GM18868 (cell line): Measurements from ENCODE around the gene TMEM132C.

Experiments used
- ATAC-seq: cut with Tn5 transposase; IDR thresholded peaks from one replicate; pipeline ENCODE4 v1.9.1; 2021; ENCODE audit warnings: mild to moderate bottlenecking, moderate library complexity; ENCODE audit not compliant: unreplicated experiment

TMEM132C gene

DNA sequence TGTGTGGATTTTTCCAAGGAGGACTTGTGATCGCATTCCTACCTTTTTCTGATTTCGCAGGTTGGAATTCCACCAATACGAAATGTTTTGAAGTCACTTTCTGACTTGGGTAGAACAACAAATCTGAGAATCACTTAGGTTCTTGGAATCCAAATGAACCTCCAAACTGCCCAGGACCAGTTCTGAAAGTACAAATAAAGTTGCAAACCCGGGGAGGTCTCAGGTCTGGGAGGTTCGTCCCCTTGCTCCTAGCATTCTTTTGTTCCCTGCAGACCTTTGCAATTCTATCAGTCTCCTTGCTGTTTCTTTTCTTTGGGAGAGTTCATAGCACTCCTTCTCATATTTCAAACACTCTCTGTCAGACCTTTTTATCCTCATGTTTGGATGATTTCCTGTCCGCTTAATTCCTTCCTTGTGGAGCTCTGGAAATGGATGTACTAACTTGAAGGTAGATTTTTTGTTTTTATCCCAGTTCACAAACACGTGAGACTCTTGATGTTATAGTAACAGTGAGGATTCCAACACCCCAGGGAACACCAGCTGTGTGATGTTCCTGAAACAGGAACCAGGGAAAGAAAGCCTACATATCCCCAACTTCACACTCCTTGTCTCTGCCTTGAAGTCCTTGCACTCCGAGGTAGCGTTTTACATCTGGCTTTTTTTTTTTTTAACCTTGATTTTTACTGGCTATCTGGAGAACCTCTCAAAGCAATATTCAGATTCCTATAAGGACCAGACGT, 70.6 kb downstream of the TMEM132C start:
- no peak for ATAC-seq

- no peak for ATAC-seq
Observed at GRCh38 chr12:128338386-128339125, 71.6 kb downstream of the TMEM132C start.

DNA sequence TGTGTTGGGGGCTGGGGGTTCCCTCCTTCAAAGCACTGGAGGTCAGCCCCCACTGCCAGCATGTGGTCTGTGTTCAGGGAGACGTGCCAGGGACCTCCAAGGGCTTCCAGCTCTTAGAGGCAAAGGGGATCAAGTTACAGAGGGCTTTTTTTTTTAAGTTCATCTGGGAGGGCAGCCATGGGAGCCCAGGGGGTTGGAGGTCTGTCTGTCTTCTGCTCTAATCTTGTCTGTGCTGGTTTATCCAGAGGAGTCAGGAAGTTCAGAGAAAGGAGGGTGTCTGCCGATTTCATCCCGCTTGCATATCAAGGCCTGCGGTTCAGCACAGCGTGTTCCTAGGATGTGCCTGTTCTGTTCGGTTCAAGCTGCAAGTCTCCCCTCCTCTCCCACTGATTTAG, 72.2 kb downstream of the TMEM132C start:
- ATAC-seq: no peak

DNA sequence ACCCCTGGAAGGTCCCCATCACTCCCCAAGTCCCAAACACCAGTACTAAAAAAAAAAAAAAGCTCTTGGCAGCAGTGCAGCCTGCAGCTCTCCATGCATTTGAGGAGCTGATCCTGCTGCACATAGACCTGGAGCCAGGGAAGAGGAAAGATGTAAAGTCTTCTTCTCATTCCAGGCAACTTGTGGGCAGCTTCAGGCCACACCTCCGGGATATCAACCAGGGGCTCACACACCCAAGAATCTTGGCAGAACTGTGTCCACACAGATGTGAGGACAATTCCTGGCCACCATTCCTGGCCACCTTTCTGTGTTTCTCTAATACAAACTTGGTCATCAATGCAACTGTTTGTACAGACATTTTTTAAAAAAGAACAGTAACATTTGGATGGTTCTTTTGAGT, 72.7 kb downstream of the TMEM132C start:
- no peak for ATAC-seq

DNA sequence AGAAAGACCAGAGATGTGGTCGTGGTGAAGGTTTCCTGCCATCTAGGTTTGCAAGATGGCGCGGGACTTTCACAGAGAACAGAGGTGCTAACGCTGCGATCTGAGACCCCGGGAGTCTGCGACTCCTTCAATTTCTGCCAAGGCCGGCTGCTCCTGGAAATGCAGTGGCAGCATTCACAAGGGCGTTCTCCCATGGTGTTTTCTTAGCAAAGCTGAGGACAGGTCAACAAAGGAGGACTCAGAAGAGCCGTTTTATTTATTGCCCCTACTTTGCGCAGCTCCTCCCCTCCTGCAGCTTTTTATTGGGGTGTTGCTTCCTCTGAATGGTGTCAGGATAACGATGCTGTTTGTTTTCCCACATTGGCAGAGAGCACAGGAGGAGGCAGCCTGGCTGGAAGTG, 86.3 kb downstream of the TMEM132C start:
- ATAC-seq: no peak

- ATAC-seq: no peak
Observed at GRCh38 chr12:128356547-128356946, 89.6 kb downstream of the TMEM132C start.

DNA sequence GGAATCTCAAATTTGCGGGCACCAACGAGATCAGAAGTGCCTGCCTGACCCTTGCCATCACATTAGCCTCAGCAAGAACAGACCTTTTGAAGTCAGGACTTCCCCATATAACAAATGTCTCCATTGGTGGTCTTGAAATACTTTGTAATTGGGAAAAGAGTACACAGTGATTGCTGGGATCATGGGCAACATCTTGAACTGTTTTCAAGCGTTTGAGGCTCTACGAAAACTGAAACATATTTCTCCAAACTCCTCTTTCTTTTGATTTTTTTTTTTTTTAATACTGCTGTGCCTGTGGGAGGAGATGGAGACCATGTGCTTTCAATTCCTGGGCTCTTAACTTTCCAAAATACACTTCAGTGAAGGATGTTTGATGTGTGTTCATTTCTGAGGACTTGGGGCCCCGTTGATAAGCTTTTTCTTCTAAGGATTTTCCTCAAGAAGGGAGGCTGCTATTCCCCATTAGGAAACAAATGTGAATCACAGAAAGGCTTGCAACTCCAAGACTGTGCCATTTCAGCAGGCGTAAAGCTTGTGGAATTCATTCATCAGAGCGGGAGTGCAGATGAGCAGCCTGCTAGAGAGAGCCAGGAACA, 94.5 kb downstream of the TMEM132C start:
- ATAC-seq: no peak

GRCh38 chr12:128365032-128365431, 98.1 kb downstream of the TMEM132C start:
- no peak for ATAC-seq

DNA sequence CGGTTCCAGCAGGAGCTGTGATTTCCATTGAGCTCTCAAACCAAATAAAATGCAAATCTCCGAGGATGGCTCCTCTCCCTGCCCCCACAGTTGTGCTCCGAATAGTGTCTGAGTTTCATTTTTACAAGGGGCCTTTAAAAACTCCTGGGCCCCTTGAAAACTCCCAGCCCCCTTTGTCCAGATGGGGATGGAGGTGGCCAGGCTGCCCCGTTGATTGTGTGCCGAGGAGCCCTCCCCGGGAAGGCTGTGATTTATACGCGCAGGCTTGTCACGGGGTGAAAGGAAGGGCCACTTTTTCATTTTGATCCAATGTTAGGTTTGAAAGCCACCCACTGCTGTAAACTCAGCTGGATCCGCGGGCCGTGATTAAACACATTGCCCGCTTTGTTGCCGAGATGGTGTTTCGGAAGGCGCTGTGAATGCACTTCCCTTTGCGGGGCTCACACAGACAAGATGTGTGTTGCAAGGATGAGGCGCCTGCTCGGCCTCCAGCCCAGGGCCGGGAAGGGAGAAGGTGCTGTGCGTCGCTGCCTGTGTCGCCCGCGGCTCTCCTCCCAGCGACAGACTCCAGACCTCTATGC, 98.8 kb downstream of the TMEM132C start:
- no peak for ATAC-seq

DNA sequence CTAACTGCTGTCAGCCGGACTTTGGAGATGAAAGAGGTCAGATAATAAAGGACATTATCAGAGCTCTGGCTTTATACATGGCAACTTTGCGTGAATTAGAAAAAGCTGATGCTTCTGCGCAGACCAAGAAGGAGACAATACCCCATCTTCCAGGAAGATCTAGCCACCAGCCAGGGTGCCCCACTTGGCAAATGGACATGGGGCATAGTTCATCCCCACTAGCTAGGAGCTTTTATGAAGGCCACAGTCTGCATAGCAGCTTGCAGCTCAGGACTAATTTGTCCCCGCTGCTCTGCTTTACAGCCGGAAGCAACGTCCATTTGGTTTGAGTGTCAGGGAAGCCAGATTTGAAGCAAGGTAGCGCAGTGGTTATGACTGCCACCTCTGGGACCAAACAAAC, 101.0 kb downstream of the TMEM132C start:
- no peak for ATAC-seq

DNA sequence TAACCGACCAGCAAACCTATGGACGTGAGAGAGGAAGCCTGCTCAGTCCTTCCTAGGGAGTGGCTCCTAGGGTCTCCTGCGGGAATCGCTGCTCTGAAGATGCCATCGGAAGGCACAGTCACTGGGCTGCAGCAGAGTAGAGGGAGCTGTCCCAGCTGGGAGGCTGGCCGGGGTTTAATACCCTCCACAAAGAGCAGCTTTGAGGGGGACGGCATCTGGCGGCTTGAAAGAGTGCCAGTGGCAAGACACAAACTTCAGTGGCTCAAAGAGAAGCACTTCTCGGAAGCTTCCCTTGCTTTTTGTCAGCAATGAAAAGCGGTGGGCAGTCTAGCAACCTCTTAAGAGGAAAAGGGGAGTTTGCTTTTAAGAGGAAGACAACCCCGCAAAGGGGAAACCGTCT, 114.6 kb downstream of the TMEM132C start:
- no peak for ATAC-seq

- ATAC-seq: no peak
Observed at GRCh38 chr12:128381946-128382345, 115.0 kb downstream of the TMEM132C start.

GRCh38 chr12:128382946-128383345, 116.0 kb downstream of the TMEM132C start:
- no peak for ATAC-seq

GRCh38 chr12:128383357-128383937, 116.5 kb downstream of the TMEM132C start:
- ATAC-seq: no peak

DNA sequence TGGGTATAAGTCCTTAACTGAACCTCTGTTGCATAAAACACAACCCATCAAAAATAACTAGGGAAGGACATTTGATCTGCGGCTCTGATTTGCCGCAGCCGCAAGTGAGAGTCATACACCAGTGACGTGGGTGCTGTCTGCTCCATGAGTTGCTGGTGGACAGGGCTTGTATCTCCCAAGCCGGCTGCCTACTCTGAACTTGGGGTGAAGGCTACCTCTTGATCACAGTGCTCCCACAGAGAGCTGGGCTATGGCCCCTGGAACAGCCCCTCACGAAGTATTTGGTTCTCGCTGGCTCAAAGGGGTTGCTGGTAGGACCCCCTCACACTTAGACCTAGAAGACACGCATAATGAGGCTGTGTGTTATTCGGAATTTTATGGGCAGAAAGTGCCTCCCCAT, 118.8 kb downstream of the TMEM132C start:
- no peak for ATAC-seq

DNA sequence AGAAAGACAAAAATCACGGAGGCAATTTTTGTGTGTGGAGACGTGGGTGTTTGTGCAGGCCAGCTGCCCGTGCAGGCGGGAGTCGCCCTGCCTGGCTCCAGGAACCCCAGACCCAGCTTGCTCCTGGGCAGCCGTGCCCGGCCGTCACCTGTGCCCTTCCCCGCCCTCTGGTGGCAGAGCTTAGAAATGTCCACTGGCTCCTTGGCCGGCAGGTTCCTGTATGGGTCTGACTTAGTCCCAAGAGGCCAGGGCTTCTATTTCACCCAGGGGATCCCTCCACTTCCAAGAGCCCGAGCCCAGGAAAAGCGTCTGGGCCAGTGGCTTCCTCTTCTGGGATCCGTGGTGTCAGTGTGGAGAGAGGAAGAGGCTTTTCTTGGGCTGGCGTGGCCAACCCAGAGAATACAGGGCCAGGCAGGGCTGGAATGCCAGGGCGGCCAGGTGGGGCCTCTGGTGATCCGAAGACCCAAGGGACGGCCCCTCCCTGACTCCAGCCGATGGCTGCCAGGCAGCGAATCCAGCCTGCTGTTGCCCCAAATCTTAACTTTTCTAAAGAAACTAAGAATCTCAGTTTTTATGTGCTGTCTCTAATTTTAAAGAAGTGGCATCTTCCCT, 120.9 kb downstream of the TMEM132C start:
- peak; percentile 66 for ATAC-seq

GRCh38 chr12:128388461-128389000, 121.6 kb downstream of the TMEM132C start:
- no peak for ATAC-seq

DNA sequence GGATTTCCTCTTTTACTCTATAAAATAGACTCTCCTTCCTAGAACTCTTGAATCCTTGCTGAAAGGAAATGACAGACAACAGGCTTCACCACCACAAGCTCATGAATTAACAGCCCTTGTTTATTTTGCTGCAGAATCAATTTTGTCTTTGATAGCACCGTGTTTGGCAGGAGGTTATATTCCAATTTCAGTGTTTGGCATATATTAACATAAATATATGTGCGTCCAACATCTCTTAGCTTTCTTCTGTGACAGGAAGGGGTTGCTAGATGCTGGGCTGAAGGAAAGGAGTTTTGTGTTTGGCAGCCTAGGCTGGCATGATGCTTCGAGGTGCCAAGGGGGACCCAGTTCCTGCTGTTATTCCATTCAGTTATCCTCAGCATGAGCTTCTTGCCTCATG, 126.4 kb downstream of the TMEM132C start:
- no peak for ATAC-seq

GRCh38 chr12:128394137-128394536, 127.2 kb downstream of the TMEM132C start:
- ATAC-seq: no peak

- no peak for ATAC-seq
Observed at GRCh38 chr12:128399253-128399652, 132.3 kb downstream of the TMEM132C start.
